Glomerular visceral epithelial cell (primary cell): ENCODE measurements around the gene NUTM2E.
"Not testable (repeated sequence)": the region's sequence is repeated elsewhere in the genome, so short reads cannot be mapped to it uniquely, and the experiment has no call there.

Experiments used
- DNase-seq: peaks from one replicate; pipeline ENCODE4 v3.0.0-alpha.2; 2016; ENCODE audit errors: extremely low spot score

Gene NUTM2E

GRCh38 chr10:79866903-79867551, 40.5 kb downstream of the NUTM2E start:
- DNase-seq = not testable (repeated sequence)

- DNase-seq = not testable (repeated sequence)
These were observed 41.5 kb downstream of the NUTM2E start for GRCh38 chr10:79868023-79868422.

GRCh38 chr10:79869439-79870097, 43.0 kb downstream of the NUTM2E start:
- DNase-seq = peak; percentile 79

- DNase-seq = not testable (repeated sequence)
These were observed 45.2 kb downstream of the NUTM2E start for GRCh38 chr10:79871729-79872128.
